ENCODE data around the gene LNPEP.

DNA sequence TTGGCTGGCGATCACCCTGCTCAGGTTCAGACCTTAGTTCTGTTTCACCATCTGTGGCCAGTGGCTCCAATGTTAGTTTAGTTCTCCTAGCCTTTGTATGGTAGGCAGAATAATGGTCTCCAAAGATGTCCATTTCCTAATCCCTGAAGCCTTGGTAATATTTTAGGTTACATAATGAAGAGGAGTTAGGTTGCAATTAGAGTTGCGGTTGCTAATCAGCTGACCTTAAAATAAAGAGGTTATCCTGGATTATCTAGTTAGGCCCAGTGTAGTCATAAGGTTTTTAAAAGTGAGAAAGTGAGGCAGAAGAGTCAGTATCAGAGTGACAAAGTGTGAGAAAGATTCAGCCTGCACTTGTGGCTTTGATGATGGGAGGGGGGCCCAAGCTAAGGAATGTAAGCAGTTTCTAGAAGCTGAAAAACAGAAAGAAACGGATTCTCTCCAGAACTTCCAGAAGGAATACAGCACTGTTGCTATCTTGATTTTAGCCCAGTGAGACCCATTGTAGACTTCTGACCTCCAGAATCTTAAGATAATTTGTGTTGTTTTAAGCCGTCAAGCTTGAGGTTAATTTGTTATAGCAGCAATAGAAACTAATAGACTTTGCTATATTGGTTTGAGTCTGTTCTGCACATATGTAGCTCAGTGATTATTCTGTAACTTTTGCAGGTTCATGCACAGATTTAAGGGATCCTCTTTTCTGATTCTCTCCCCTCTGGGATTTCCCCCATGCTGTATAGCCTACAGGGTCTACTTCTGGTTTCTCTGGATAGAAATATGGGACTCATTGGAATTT is 21.6 kb downstream of the LNPEP start:
- TF ChIP-seq, protein P1, sequence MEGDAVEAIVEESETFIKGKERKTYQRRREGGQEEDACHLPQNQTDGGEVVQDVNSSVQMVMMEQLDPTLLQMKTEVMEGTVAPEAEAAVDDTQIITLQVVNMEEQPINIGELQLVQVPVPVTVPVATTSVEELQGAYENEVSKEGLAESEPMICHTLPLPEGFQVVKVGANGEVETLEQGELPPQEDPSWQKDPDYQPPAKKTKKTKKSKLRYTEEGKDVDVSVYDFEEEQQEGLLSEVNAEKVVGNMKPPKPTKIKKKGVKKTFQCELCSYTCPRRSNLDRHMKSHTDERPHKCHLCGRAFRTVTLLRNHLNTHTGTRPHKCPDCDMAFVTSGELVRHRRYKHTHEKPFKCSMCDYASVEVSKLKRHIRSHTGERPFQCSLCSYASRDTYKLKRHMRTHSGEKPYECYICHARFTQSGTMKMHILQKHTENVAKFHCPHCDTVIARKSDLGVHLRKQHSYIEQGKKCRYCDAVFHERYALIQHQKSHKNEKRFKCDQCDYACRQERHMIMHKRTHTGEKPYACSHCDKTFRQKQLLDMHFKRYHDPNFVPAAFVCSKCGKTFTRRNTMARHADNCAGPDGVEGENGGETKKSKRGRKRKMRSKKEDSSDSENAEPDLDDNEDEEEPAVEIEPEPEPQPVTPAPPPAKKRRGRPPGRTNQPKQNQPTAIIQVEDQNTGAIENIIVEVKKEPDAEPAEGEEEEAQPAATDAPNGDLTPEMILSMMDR (conservative IDR thresholded peaks at IDR 0.05; ENCODE audit: low read depth, low read length), result no peak
- TF ChIP-seq USF2 (IDR thresholded peaks at IDR 0.05; ENCODE audit: low read depth, low read length), result no peak
- TF ChIP-seq SMC3 (IDR thresholded peaks at IDR 0.05; ENCODE audit: low read depth, low read length), result no peak
- no peak for TF ChIP-seq NFE2L2 (IDR thresholded peaks at IDR 0.05; ENCODE audit: low read depth, low read length)
- TF ChIP-seq POLR2A (IDR thresholded peaks at IDR 0.05; ENCODE audit: low read depth, low read length), result no peak
- no peak for TF ChIP-seq CEBPB (IDR thresholded peaks at IDR 0.05; ENCODE audit: low read depth, low read length)
- no peak for TF ChIP-seq CHD1 (IDR thresholded peaks at IDR 0.05; ENCODE audit: low read depth, low read length)
